Fibroblast of lung (primary cell): Measurements from ENCODE around the gene HPCAL1. TPM values are rescaled to one million over a fixed set of nuclear protein-coding genes. Genes with fewer than 3 reads are reported as not detected.

ENCODE experiments used
- DNase-seq, 2 donors: peaks; one replicate each; pipeline versions ENCODE4 v3.0.0 to v3.0.0-alpha.2; 2010; ENCODE audit warnings: low read depth in 2 of 2
- H2AFZ ChIP-seq: 2 replicates; pipeline ENCODE4 v1.5.1; 2012; ENCODE audit warnings: low read length, control low read depth, inconsistent platforms
- H3K27ac ChIP-seq: 2 replicates; pipeline ENCODE4 v1.5.1; 2011; ENCODE audit warnings: low read length, control low read depth; ENCODE audit not compliant: insufficient read depth
- H3K27me3 ChIP-seq: 2 replicates; pipeline ENCODE4 v1.5.1; 2011; ENCODE audit warnings: mild to moderate bottlenecking, low read length; ENCODE audit not compliant: control insufficient read depth, insufficient read depth
- H3K36me3 ChIP-seq: 2 replicates; pipeline ENCODE4 v1.5.1; 2011; ENCODE audit warnings: low read length; ENCODE audit not compliant: control insufficient read depth, insufficient read depth
- H3K4me1 ChIP-seq: 2 replicates; pipeline ENCODE4 v1.5.1; 2011; ENCODE audit warnings: low read length; ENCODE audit not compliant: control insufficient read depth, insufficient read depth; ENCODE audit errors: extremely low read depth
- H3K4me2 ChIP-seq: 2 replicates; pipeline ENCODE4 v1.5.1; 2011; ENCODE audit warnings: low read length, control low read depth; ENCODE audit not compliant: insufficient read depth; ENCODE audit errors: extremely low read depth
- H3K4me3 ChIP-seq, 4 experiments: fragments of 200-600 bp in 1 of 4; sonication (generic) in 1 of 4; replicated peaks in 1 of 4; 2 replicates each; pipeline ENCODE4 v1.5.1; 2011 to 2016; ENCODE audit warnings: low read length in 4 of 4, low read depth in 3 of 4, mild to moderate bottlenecking in 3 of 4, control low read depth in 2 of 4, inconsistent platforms in 1 of 4, mixed read lengths in 1 of 4; ENCODE audit not compliant: insufficient read depth in 1 of 4; ENCODE audit errors: control extremely low read depth in 1 of 4
- H3K79me2 ChIP-seq: 2 replicates; pipeline ENCODE4 v1.5.1; 2012; ENCODE audit warnings: mild to moderate bottlenecking, low read length, inconsistent platforms; ENCODE audit not compliant: control insufficient read depth, insufficient read depth
- H3K9ac ChIP-seq: 2 replicates; pipeline ENCODE4 v1.5.1; 2011; ENCODE audit warnings: mild to moderate bottlenecking, low read length, control low read depth; ENCODE audit not compliant: insufficient read depth
- H3K9me3 ChIP-seq: 2 replicates; pipeline ENCODE4 v1.5.1; 2012; ENCODE audit warnings: low read depth, low read length; ENCODE audit not compliant: control insufficient read depth, insufficient read depth
- H4K20me1 ChIP-seq: 2 replicates; pipeline ENCODE4 v1.5.1; 2011; ENCODE audit warnings: low read length; ENCODE audit not compliant: control insufficient read depth, insufficient read depth; ENCODE audit errors: extremely low read depth
- CTCF ChIP-seq, 2 donors: IDR thresholded peaks in 1 of 2; conservative IDR thresholded peaks in 1 of 2; 1 replicate in 1 of 2; 2 replicates in 1 of 2; pipeline ENCODE4 v1.5.1; 2011 to 2012; ENCODE audit warnings: low read length in 2 of 2, control low read depth in 1 of 2, inconsistent platforms in 1 of 2, low read depth in 1 of 2, mild to moderate bottlenecking in 1 of 2
- EZH2 ChIP-seq: IDR thresholded peaks from 2 replicates; pipeline ENCODE4 v1.5.1; 2012; ENCODE audit warnings: low read length, control low read depth, mild to moderate bottlenecking; ENCODE audit errors: missing control alignments
- polyA plus RNA-seq, 2 donors: library from polyadenylated mRNA; depleted of rRNA in 1 of 2; stranded (reverse) in 1 of 2; unstranded in 1 of 2; fragments of >200 nt; gene quantifications; 2 replicates each; pipeline ENCODE4 v1.2.1, GENCODE V29; 2011 to 2012; ENCODE audit warnings: missing spikeins in 1 of 2
- total RNA-seq: library from RNA; depleted of rRNA; stranded (reverse); fragments of >200 nt; gene quantifications from 2 replicates; pipeline ENCODE4 v1.2.1, GENCODE V29; 2014

The HPCAL1 gene
- total and polyA plus RNA-seq, 2 donors (not counting 1 experiment from before 2014, with no cell fraction given) = 11.4 to 34.5 TPM

GRCh38 chr2:10400002-10400401 is 97.3 kb downstream of the HPCAL1 start:
- TF ChIP-seq CTCF (conservative IDR thresholded peaks at IDR 0.05 in 1 of 2, IDR thresholded peaks at IDR 0.05 in 1 of 2; ENCODE audit: low read depth in 1 of 2, low read length in 2 of 2) (no peak), EZH2 (no peak)
- Histone ChIP-seq H4K20me1 (no peaks in the 10 kb centered on the region), H3K4me2 (no peak overlapping the region), H3K4me1 (peaks cover 7% of the 10 kb centered on the region), H3K9ac (no peak overlapping the region), H2AFZ (no peak overlapping the region), H3K36me3 (no peaks in the 10 kb centered on the region), H3K27me3 (no peaks in the 10 kb centered on the region), H3K4me3 (no peak overlapping the region), H3K9me3 (no peaks in the 10 kb centered on the region), H3K79me2 (no peaks in the 10 kb centered on the region), H3K27ac (no peak overlapping the region)
- DNase-seq = no peak

GRCh38 chr2:10400568-10400977 is 97.9 kb downstream of the HPCAL1 start:
- peaks cover 7% of the 10 kb centered on the region for H3K4me1 ChIP-seq
- no peak overlapping the region for H3K9ac ChIP-seq
- TF ChIP-seq CTCF (conservative IDR thresholded peaks at IDR 0.05 in 1 of 2, IDR thresholded peaks at IDR 0.05 in 1 of 2; ENCODE audit: low read depth in 1 of 2, low read length in 2 of 2) (no peak), EZH2 (no peak)
- no peak overlapping the region for H3K4me2 ChIP-seq
- H2AFZ ChIP-seq = no peak overlapping the region
- no peak for DNase-seq
- no peaks in the 10 kb centered on the region for H3K27me3 ChIP-seq
- H3K9me3 ChIP-seq = no peaks in the 10 kb centered on the region
- H3K4me3 ChIP-seq = no peak overlapping the region
- no peaks in the 10 kb centered on the region for H3K36me3 ChIP-seq
- H3K27ac ChIP-seq = no peak overlapping the region
- no peaks in the 10 kb centered on the region for H3K79me2 ChIP-seq
- no peaks in the 10 kb centered on the region for H4K20me1 ChIP-seq

GRCh38 chr2:10400978-10401951 is 98.6 kb downstream of the HPCAL1 start:
- Histone ChIP-seq H3K27me3 (no peaks in the 10 kb centered on the region), H3K9ac (no peak overlapping the region), H3K27ac (no peak overlapping the region), H3K4me1 (peaks cover 7% of the 10 kb centered on the region), H4K20me1 (no peaks in the 10 kb centered on the region), H3K4me3 (no peak overlapping the region), H3K9me3 (no peaks in the 10 kb centered on the region), H3K36me3 (no peaks in the 10 kb centered on the region), H2AFZ (no peak overlapping the region), H3K79me2 (no peaks in the 10 kb centered on the region), H3K4me2 (no peak overlapping the region)
- DNase-seq = no peak
- TF ChIP-seq CTCF (conservative IDR thresholded peaks at IDR 0.05 in 1 of 2, IDR thresholded peaks at IDR 0.05 in 1 of 2; ENCODE audit: low read depth in 1 of 2, low read length in 2 of 2) (no peak), EZH2 (no peak)
